NK-92 treated with Interleukin-12 subunit alpha and Interleukin-12 subunit beta, amount 100 ng/mL, for 24 hours (cell line): ENCODE data around the gene FBXL7.

Experiments used
- DNase-seq: peaks from one replicate; lab custom pipeline; 2025; lab: John Stamatoyannopoulos, UW

Gene FBXL7

DNA sequence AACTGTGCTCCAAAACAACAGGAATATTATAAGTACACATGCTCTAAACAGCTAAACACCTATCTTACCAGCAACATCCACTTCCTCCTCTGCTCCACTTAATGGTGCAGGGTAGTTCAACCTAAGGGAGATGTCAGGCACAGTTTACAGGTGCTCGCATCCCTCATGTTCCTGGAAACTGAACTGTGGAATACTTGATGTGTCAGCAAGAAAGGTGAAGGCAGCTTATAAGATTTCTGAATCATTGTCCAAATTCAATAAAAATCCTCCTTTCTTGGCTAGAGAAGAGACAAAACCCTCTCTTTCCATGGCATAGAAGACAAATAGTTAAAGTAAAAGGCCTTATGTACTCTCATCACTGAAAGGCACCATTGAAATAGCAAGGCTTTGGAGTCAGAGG, 272.2 kb downstream of the FBXL7 start:
- no peak for DNase-seq

DNA sequence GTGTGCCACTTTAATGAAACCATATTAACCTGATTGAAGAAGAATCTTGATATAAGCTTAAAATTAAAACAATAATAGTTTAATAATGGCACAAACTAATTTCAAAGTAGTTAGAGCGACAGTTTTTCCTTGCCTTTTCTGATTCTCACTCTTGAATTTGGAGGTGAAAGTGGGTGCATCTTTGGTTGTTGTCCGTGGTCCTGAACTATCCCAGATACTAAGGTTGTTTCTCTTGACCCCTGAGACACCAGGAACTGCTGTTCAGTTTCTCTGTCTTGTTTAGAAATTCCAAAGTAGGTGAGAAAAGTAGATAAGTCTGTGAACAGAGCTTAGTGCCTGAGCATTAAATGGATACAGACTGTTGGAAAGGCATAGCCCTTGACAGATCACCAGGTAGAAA, 274.7 kb downstream of the FBXL7 start:
- no peak for DNase-seq

DNA sequence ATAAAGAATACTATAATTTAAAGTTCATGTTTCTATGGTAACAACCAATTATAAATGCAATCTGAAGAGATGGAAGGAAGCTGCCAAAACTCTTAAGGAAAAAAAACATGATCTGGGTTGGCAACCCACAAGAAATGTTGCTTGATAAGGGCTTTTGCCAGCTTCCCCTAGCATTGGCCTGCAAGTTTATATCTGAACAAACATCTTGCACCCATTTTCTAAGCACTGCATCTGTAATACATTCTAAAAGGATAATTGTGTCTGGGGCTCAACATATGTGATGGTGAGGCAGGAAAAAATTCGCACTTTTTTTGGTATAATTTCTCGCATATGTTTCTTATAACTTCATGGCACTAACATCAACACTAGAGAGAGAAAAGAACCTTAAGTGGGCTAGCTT, 276.4 kb downstream of the FBXL7 start:
- no peak for DNase-seq

DNA sequence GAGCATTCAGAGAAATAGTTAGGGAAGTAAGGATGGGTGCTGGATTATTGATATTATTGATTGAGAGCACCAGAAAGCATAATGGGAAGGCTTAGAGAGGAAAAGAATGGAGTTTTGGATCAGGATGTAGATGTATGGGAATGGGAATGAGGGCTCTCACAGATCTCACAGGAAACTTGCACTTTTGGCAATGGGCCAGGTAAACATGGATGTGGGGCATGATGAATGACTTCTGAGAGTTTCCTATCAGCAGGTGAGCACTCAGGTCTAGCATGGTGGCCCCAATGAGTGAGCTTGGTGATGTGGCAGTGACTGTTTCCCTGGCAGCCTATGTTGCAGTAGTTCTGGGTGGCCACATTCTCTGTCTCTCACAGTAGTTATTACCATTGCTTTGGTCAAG, 283.8 kb downstream of the FBXL7 start:
- no peak for DNase-seq

DNA sequence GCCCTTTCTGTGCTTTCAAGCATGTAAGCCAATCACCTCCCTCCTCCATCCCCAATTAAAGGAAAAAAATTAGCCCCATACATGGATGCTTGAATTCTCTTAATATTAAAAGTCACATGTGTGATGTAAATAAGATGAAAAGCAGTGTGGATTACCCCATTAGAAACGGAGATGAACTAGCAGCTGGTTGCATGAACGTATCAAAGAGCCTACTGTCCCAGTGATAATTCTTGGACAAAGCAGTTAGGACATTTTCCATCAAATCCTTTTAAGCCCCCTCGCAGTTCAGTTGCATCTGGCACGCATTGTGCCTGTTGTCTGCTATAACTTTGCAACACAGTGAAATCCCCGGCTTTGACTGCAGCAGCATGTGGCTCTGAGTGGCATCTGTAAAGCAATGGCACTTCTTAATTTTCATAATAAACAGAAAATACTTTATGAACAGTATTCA, 285.6 kb downstream of the FBXL7 start:
- DNase-seq: no peak

DNA sequence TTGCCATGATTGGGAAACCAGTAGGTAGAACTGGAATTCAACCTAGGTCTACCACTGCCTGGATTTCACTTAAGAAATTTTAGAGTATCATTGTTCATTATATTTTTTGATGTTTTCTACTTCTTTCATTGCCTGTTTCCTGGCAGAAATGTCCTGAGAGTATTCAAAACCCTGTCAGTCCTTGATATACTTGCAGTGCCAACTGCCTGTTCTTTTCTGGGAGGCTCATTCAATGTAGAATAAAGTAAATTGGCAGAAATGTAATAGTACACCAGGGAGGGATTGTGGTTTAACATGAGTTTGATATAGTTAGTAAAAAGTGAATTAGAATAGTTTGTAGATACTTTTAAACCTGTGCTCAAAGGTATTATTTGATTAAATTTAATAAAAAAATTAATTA, 286.3 kb downstream of the FBXL7 start:
- no peak for DNase-seq

DNA sequence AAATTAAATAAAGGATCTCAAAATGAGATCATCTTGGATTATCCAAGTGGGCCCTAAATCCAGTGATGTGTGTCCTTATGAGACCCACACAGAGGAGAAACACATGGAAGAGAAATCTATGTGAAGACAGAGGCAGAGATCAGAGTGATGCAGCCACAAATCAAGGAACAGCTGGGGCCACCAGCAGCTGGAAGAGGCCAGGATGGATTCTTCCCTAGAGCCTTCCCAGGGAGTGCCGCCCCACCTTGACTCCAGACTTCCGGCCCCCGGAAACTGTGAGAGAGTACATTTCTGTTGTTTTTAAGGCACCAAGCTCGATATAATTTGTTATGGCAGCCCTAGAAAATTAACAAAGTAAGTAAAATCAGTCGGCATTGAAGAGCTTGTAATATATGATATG, 286.9 kb downstream of the FBXL7 start:
- no peak for DNase-seq

DNA sequence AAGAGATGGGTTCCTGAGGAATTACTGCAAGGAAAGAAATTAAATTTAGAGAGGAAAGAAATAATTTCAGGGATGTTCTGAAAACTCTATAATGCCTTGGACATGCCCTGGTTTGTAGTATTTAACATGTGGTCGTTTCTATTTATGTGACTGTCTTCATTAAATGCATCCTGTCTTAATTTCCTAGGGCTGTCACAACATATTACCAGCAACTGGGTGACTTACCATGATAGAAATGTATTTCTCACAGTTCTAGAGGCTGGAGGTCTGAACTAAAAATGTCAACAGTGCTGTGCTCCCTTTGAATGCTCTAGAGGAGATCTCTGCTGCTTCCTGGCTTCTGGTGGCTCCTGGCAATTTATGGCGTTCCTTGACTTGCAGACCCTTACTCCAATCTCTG, 287.7 kb downstream of the FBXL7 start:
- DNase-seq: no peak

DNA sequence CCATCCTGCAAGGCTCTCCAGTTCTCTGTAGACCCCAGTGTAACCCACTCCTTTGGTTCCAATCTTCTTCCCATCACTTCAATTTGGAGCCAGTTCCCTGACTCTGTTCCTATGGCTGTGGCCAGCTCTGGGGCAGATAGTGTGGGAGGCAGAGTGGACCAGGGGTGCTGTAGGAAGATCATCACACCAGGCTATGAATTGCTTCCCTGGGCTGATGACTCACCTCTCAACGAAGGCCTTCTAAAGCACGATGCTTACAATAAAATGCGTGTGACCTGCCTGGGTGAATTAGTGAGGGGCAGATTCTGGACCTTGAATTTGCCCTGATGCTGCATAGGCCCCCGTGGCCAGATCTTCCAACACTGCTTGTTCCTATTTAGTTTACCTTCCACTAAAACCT, 289.7 kb downstream of the FBXL7 start:
- DNase-seq: no peak

DNA sequence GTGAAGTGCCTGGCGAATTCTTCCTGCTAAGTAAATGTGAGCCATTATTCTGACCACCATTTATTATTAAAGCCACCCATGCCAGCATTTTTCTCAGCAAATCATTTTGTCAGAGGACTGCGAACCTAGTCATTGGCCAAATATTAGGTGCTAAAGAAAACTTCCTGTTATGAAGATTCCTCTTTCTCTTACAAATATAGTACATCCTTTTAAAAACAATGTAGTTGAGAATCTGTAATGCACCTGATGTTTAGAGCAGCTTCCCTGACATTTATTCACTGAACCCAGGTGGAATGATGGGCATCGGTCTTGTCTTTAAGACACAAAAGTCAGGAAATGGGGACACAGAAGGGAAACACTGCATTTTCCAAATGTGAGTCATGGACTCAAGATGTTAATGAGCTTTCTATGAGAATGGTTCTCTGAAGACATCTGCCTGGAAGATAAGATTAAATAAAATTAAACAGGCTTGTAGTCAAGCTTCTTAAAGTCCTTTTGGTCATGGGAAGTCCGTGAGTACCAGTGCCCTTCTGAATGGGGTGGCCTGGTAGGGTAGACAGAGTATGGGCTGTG, 290.6 kb downstream of the FBXL7 start:
- DNase-seq: no peak

DNA sequence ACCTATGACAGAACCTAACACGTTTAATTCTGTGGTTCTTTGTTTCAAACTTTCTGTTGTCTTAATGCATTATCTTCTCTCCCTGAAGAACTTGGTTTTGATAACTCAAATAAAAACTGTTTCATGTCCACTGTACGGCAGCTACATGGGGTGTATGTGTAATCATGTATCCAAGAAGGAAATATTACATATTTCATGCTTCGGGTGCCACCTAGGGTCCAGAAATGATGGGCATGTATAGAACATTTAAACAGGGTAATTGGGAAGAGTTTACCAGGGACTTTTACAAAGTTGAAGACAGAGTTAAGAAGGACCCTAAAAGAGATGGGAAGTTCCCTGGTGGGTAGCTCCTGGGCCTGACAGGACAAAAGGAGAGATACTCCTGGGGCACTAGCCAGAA, 291.3 kb downstream of the FBXL7 start:
- DNase-seq: no peak

DNA sequence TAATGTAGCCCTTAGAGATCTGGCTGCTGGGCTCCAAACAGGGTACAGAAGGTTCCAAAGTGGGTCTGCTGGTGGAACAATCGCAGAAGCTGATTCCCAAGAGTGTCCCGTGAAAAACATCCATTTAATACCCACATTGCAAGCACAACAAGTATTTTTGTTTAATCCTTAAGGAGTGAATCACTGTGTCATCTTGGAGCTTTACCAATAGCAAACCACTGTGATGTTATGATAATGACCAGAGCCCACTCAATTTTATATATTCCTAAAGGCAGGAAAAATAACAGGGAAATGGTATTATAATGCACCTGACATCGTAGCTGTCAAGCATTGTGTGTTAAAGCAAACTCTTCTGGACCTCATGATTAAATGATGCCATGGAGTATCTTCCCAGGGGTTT, 291.9 kb downstream of the FBXL7 start:
- no peak for DNase-seq

DNA sequence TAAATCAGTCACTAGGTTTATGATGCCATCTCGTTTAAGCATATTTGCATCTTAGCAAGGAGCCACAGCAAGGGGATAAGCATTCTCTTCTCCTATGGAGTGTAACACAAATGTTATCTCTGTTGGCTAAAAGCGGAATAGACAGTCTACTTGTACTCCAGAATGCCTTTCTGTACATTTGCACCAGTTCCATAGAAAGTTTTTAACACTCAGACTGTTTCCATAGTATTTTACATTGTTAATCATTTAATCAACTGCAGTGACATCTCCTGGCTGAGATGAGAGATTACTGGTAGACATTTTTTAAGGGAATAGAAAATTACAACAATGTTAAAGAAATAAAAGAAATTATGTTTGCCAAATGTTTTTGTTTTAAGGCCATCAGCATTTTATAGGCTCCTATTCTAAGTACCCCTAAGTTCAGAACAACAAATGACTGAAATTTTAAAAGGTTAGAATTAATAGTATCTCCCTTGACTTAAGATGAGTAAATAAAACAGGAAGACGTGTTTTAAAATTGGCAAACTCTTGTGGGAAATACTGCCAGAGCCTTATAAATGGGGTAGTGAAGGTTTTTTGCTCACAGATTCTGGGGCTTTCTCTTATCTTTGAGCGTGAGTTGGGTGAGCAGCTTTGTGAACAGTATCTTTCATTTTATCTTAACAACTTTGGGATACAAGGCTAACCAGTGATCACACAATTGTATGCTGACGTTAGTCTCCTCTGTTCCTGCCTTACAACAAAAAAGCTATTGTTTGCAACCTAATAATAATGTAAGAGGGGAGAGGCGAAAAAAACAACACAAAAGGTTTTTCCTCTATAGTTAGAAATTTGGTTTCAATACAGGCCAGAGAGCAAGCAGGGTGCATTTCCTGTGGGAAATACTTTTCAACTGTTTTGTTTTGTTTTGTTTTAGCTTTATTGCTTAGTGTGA, 294.3 kb downstream of the FBXL7 start:
- no peak for DNase-seq

DNA sequence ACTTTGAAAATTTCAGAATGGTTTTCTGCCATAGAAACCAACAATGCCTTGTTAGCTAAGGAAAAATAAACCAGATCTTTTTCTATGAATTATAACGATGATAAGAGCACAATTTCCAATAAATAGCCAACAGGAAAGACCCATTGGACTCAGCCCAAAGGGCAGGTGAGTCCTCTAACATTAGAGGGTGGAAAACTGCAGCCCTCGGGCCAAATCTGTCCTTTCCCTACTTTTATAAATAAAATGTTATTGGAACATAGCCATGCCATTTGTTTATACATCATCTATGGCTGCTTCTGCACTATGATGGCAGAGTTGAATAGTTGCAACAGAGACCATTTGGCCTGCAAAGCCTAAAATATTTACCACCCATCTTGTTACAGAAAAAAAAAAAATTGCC, 296.1 kb downstream of the FBXL7 start:
- DNase-seq: no peak

DNA sequence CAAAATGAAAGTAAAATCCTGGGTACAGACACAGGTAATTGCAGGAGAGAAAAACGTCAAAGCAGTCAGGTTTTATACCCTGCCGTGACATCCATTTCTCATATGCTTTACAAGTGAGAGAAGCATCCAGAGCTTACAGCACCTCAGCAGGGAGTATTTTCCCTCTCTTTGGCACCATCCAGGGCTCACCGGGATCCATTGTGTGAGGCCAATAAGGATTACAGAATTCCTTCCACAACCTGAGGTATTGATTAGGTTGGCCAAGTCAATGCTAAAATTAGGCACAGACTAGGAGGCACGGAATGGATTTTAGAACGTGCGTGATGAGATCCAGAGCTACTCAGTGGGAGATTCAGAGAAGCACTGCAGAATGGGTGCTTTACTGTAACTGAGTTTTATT, 296.6 kb downstream of the FBXL7 start:
- no peak for DNase-seq

DNA sequence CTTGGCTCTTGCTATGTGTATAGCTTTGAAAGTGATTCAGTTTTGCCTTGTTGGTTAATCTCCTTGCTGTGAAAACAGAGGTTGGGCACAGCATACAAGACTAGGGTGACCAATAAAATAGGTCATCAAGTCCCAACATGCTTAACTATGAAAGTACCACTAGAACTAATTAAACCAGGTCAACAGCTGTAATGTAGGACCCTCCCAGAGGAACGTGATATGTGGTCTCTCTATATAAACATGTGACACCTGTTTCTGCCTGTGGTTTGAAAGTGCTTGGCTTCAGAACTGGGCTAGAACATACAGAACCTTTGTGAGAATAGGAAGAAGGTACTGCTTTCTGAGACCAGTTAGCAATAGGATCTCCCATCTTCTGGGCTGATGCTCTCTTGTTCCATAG, 297.1 kb downstream of the FBXL7 start:
- DNase-seq: no peak

DNA sequence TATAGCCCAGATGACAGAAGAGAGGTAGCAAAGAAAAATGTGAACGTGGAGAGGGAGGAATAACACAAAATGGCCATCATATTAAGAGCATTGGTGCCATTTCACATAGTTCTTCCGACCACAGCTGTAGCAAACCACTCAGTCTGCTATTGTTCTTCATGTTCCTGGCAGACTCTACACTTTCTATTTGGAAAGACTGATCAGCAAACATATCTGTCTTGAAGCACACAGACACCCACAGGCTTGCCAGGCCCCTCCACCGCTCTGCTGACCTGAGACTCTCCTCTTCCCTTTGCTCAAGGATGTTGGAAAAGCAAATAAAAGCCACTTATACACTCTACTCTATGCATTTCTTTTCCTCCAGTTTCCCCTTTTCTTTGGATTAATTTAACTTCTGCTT, 298.0 kb downstream of the FBXL7 start:
- DNase-seq: no peak

DNA sequence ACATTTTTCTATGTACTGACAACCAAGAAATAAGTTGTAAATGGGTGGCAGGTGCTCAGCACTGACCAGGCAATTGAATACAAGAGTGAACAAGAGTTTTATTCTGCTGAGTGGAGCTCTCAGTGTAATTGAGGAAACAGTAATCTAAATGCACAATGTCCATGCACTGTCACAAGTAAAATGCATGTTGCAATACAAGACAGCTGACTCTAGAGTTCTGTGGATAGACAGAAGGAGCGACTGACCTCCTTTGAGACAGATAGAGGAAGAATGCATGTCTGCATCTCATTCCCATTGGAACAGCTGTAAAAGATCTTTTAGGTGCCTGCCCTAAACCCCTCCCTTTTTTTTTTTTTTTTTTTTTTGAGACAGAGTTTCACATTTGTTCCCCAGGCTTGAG, 299.0 kb downstream of the FBXL7 start:
- DNase-seq: no peak

DNA sequence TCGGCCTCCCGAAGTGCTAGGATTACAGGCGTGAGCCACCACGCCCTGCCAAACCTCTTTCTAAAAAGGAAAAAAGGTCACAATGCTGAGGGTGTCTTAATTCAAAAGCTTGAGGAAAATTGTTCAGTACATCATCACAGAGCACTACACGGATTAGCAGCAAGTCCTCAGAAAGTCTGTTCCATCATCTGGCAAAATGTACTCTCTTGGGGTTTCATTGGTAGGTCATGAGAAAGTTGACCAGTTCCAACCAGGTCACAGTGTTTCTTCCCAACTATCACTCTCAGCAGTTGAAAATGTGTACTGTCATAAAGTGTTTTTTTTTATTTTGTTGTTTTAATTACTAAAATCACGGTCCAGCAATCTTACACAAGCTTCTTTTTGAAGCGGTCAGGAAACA, 299.6 kb downstream of the FBXL7 start:
- no peak for DNase-seq

DNA sequence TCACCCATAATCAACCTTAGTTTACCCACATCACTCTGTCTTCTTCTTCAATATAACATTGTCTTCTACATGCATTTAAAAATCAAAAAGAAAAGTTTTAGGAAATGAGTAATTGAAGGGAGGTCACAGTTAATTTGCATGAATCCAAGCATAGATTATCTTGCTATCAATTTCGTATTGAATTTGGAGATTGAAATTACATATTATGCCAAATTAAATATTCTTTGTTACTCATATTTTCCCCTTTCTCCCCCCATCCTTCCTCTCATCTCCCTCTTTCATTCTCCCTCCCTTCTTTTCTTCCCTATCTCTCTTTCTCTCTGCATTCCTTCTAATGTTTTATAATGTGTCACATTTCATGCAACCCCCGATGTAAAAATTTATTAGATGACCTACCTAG, 303.3 kb downstream of the FBXL7 start:
- DNase-seq: no peak

DNA sequence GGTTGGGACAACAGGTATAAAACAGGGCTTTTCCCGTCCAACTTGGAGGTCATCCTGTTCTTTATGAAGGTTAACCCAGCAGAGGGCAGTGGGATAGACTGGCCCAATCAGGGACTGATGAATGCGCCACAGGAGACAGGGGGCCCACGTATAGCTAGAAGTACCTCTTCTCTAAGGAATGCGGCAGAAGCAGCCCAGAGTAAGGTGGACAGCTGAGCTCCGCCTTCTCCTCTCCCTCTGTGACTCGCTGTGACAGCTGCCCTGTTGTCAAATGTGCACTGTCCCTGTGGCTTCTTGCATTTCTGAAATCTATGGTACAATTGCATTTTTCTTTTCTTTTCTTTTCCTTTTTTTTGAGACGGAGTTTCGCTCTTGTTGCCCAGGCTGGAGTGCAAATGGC, 306.6 kb downstream of the FBXL7 start:
- DNase-seq: no peak

DNA sequence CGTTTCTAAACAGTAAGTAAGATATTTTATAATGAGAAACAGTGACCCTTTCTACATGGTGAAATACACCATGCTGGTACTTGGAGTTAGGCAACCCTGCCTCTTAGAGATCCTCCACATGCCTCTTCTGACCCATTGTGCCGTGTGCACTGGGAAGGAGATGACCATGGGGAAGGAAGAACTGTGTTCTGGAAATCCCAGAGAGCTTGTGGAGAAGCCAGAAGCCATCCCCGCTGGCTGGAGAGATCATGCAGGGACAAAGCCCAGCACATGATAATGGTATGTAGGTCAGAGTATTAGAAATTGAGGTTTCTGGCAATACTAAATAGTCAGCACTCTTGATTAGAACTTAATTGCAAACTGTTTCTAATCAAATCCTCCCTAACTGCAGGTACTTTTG, 307.3 kb downstream of the FBXL7 start:
- DNase-seq: no peak

DNA sequence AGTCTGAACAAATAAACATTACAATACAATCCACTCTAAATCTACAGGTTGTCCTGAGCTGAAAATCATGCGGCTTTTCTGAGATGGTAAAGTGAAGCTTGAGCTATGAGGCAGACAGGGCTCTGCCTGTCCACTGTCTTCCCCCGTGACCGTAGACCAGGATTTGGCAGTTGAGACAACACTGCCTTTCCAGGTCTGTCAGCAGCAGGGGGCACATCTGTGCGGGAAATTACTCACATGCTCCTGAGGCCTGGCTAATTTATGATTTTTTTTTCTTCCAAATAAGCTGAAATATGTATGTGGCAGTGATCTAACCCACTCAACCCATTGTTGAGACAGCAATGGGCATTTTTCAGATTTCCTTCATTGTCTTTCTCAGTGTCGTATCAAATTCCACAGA, 307.9 kb downstream of the FBXL7 start:
- no peak for DNase-seq

DNA sequence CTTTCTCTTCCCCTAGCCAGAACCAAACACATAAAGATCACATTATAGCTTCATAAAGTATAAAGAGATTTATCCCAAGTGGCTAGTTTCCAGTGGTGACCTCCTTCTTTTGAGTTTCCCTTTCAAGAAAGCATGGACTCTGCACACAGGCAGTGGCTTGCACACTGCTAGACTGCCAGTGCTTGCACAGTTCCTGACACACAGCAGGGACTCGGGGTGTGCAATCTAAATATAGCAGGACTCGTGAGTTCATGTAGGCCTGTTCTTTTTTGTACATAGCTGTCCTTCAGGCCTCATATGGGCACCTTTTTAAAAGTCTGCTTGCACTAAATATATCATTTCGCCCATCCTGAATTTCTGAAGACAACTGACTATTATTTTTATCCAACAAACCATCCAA, 308.6 kb downstream of the FBXL7 start:
- no peak for DNase-seq
